Muscle of arm (tissue), 12 donors: Measurements from ENCODE around the gene COL20A1. TPM values are rescaled to one million over a fixed set of nuclear protein-coding genes. Genes with fewer than 3 reads are reported as not detected.
"Not testable (repeated sequence)": the region's sequence is repeated elsewhere in the genome, so short reads cannot be mapped to it uniquely, and the experiment has no call there.

Source experiments
- DNase-seq: peaks from one replicate; pipeline ENCODE4 v3.0.0-alpha.2; 2013
- polyA plus RNA-seq, 12 donors: library from polyadenylated mRNA; unstranded; fragments of 120-200 nt; gene quantifications; one replicate each; pipeline ENCODE4 v1.2.1, GENCODE V29; 2013; ENCODE audit not compliant: insufficient read length in 12 of 12

The COL20A1 gene
- polyA plus RNA-seq, 12 donors: 2.9 to 12.9 (median 4.7) TPM; not detected in 1

DNA sequence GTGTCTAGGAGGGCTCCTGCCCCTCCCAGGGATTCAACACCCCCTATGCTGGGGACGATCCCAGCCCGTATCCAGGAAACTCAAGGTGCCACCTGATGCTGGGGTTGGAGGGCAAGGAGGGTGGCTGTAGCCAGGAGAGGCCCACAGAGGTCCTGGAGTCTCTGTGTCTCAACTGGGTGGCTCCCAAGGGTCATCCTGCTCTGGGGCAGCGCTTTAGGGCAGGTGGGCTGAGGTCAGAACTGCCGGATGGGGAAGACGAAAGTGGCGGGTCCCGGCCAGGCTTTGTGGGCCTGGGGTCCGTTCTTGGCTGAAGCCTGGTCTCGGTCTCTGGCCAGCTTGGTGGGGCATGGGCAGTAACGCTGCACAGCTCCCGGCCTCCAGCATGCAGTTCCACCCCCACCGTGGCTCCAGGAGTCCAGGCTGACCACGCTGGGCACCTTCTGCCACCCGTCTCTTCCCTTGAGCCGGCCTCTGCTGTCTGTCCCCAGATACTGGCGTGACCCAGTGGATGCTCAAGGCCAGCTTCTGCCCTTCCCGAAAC, 2.8 kb upstream of the COL20A1 start:
- no peak for DNase-seq

DNA sequence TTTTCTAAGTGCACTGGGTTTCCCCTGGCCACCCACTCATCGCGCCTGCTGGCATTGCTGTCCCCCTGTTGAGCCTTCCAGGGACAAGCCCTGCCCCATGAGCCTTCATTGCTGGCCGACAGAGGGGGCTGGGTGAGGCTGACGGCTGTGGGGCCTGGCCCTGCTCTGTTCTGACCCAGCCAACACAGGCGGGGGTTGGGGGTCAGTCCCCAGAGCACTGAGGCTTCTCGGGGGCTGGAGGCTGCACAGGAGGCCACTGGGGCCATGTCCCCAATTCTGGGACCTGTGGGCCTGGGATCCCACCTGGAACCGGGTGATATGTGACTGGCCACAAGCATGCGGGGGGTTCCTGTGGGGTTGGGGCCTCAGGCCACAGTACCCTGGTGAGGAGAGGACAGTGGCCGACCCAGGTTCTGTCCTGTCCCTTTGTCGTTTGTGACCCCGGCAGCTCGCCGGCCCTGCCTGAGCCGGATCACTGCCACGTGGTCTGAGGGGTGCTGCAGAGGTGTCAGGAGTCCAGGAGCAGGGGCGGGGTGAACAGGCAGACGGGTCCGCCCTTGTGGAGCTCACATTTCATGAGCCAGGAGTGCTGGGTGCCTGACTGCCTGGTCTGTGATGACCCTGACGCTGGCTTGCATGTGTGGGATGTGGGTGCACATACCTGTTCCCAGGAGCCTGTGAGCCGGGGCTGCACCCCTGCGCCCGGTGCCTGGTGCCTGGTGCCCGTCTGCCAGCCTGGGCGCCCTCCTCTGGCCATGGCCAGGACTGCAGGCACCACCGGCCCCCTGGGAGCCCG, 2.1 kb upstream of the COL20A1 start:
- no peak for DNase-seq

DNA sequence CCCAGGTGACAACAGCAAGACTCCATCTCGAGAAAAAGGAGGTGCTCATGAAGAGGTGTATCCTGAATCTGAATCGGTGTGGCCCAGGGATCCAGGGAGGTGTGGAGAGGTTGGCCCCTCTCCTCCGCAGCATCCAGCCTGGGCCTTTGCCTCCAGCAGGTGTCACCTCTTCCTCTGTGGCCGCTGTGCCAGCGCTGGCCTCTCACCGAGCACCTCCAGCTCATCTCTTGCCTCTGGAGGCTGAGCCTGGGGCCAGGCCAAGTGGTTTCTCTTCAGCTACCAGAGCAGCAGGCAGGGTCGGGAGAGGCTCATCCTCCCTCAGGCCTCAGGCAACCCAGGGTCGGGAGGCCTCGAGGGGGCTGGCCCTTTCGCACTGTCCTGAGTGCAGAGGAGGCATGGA, 1.2 kb upstream of the COL20A1 start:
- DNase-seq: no peak

DNA sequence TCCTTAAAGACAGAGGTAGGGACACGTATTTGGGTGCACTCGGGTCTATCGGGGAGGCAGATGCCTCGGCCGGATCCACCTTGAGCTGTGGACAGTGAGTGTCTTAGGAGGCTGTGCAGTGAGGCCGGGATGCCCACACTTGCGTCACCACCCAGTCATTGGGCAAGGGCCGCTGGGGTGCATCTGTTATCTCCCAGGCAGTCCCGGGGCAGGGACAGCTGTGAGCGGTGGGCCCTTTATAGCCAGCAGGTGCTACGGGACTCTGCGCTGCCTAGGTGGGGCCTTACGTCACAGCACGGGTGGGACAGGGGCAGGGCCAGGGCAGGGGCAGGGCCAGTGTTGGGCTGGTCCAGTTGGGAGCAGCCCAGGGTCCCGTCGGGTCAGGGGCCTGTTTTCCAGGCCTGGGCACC, 689 bp upstream of the COL20A1 start:
- no peak for DNase-seq

DNA sequence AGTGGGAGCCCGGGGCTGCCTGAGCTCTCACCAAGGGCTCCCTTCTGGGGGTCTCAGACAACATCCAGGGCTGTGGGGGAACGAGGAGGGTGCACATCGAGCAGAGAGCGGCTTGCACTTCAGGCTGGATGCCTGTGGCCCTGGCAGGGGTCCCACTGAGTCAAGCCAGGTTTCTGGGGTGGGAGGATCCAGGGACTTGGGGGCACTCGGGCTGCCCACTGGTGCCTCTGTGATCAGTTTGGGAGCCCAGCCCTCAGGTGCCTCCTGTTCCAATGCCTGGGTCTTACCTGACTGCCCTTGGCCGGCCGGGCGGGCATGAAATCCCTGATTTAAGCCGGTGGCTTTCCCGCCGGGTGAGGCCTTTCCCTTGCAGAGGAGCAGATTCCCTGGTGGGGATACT, 470 bp downstream of the COL20A1 start:
- no peak for DNase-seq

DNA sequence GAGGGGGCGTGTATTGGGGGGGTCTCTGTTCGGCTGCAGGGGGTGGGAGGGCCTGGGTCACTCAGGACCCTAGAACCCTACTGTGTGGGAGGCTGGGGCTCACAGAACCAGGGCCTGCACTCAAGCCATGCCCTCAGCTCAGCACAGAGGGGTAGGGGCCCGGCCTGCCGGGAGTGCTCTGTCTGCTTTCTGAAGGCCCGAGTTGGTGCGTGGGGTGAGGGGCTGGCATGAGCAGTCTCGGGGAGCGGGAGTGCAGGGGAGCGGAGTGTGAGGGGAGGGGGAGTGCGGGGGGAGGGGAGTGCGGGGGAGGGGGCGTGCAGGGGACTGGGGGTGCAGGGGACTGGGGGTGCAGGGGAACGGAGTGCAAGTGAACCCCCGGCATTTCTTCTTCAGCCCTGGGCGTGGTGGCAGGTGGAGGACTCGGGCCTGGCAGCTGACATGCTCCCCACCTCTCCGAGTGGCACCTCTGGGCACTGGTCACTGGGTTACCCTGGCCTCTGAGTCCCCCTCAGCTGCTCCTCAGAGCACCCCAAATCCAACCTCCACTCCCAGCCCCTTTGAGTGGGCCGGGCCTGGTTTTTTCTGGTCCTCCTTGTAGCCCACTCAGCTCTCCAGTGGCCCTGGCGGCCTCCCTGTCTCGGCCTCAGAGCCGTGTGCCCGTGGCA, 1.0 kb downstream of the COL20A1 start:
- no peak for DNase-seq

DNA sequence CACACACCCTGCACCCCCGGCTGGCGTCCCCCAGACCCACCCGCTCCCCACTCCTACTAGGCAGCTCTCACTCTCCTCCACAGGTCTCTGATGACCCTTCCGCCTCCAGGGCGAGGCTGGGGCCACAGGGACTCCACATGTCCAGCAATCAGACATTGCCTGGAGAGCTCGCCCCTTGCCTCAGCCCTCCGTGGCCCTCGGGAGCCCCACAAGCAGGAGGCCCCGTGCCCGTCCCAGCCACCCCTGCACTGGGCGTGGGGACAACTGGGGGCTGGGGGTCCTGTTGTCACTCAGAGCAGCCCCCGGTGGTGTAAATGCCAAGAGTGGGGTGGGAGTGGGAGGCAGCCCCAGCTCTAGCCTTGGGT, 1.5 kb downstream of the COL20A1 start:
- no peak for DNase-seq

DNA sequence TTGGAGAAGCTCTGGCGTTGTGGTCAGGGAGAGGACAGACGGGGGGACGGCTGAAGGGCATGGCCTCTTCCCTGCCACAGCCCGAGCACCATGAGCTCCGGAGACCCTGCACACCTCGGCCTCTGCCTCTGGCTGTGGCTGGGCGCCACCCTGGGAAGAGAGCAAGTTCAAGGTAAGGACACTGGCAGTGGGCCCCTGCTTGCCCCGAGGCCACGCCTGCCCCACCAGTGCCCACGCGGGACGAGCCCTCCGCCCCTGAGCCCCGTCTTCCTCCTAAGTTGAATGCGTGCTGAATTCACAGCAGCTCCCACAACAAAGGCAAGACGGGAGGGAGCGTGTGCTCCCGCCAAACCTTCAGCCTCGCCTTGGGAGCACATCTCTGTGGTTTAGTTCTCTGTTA, 2.0 kb downstream of the COL20A1 start:
- no peak for DNase-seq

DNA sequence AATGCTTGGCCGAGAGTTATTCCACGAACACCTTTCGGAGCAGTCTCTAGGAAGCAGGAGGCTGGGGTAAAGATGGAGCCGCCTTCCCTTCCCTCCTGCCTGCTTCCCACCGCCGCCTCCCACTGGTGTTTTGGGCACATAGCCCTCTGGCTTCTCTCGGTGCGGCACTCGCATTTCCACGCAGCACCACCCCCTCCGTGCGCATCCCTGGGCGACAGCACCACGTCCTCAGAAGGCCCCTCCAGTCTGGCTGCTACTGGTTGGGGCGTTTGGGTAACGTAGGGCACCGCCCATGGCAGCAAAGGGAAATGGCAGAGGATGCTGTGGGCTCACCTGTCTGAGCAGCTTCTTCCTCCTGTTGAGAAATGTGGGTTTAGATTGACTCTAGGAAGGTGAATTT, 2.4 kb downstream of the COL20A1 start:
- no peak for DNase-seq

DNA sequence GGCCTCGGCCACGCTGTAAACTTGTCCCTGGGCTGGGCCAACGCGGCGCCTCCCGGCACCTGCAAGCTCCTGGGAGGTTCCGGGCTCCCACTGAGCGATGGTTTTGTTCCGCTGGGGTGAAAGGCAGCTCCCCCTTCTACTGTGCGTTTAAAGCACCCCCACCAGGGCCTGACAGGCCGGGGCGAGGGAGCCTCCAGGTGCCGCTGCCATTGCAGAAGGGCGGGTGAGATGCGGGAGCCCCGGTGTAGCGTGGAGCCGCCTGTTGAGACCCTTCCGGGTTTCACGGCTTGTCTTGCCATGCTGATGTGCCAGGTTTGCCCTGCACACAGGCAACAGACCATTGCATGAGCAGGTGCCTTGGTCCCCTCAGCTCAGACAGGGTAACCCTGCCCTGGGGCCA, 2.9 kb downstream of the COL20A1 start:
- DNase-seq: no peak

DNA sequence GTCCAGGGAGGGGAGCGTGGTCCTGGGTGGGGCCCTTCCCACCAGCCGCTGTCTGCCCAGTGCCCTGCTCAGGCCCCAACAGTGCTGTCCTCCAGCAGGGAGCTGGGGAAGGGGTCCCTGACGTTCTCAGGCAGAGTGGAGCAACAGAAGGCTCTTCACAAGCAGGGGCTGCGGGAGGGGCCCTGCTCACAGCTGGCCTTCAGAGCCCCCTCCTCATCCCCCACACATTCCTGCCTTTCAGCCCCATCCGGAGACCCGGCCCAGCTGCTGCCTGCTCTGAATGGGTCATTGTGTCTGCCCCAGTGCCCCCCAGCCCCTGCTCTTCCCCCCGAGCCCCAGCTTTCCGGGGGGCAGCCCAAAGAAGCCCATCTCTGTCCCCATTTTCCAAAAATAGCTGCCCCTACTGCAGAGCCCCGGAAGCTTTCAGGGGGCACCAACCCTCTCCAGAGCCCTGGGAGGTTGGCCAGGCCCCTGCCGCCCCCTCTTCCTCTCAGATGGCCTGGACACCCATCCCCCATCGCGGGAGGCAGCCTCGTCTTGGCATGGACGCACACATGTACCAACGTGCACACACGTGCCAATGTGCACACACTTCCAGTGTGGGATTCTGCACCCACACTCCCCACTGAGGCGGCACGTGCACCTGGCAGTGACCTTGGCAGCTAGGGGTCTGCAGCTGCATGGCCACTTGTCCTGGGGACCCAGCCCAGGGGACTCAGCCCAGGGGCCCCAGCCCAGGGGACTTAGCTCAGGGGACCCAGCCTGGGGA, 3.7 kb downstream of the COL20A1 start:
- DNase-seq: no peak

DNA sequence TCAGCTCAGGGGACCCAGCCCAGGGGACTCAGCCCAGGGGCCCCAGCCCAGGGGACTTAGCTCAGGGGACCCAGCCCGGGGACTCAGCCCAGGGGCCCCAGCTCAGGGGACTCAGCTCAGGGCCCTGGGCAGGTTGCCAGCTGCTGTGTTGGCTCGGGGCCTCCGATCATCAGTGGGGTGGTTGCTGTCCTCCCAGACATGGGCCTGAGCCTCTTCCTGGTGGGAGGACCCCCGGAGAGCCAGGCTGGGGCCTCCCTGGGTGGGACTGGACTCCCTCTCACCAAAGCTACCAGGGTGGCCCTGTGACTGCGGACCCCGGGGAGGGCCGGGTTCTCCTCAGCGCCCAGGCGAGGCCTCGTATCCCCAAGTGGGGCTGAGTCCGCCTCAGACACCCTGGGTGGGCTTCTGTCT, 4.4 kb downstream of the COL20A1 start:
- no peak for DNase-seq

DNA sequence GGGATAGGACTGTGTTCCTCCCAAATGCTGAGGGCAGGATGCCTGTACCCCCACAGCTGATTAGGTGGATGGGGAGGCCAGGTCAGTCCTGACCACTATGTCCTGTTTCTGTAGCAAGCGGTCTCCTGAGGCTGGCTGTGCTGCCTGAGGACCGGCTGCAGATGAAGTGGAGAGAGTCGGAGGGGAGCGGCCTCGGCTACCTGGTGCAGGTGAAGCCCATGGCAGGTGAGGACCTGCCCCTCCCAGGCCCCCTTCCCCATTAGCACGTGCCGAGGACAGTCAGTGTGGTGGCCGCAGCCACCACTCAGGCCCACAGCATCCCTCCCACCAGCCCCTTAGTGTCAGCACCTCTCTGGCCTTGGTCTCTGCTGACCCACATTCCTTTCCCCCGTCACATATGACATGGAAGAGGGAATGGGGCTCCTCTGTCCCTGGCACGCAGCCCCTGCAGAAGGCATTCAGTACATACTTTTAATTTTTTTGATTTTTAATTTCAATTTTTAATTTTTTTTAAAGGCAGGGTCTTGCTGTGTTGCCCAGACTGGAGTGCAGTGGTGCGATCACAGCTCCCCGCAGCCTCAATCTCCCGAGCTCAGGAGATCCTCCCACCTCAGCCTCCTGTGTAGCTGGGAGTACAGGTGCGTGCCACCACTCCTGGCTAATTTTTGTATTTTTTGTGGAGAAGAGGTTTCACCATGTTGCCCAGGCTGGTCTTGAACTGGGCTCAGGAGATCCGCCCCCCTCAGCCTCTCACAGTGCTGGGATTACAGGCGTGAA, 5.0 kb downstream of the COL20A1 start:
- no peak for DNase-seq

DNA sequence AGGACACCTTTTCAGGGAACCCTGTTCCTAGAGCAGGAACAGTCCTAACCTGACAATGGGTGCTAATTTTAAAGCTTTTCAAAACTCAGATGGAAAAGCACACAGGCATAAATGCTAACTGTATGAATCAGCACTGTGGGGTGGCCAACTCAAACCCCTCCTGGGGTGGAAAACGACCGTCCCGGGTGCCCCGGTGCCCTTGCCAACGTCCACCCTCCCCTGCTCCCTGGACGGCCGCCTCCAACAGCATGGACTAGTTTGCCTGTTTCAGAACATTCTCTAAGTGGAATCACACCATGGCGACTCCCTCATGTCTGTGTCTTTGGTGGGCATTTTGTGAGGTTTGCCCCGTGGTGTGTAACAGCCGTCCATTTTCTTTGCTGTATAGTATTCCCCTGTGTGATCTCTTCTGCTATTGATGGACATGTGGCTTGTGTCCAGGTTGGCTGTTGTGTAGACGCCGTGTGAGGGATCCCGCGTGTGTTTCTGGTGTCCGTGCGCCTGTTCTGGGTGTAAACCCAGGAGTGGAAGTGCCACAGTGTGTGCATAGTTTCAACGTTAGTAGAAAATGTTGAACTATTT, 5.8 kb downstream of the COL20A1 start:
- no peak for DNase-seq

DNA sequence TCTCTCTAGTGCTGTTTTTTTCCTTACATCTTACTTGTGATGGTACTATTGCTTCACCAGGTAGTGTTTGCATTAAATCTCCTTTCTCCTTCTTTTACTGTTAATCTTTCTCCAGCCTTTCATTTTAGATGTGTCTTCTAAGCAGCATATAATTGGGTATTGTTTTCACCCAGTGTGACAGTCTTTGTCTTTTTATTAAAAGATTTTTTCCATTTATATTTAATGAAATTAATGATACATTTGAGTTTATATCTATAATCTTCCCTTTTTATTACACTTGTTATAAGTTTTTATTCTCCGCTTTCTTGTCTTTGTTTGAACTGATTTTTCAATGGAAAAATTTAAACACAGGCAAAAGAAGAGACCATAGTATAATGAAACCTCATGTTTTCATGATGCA, 8.7 kb downstream of the COL20A1 start:
- DNase-seq: no peak

DNA sequence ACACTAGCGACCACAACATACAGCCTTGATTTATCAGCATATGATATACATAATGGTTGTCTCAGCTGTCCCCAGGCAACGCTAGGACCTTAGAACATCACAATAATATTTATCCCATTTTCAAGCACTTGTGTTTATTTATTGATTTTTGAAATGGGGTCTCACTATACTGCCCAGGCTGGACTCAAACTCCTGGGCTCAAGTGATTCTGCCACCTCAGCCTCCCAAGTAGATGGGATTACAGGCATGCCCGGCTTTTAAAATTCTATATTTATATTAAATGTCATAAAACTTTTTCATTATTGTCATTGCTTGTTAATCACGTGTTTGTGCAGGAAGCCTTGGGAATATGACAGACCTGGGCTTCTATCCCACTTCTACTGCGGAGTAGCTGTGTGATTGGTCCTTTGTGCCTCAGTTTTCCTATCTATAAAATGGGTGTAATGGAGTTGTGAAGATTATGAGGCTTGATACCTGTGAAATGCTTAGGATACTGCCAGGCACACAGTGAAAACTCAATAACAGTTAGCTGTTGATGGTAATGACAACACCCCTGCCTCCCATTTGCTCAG, 10.2 kb downstream of the COL20A1 start:
- no peak for DNase-seq

DNA sequence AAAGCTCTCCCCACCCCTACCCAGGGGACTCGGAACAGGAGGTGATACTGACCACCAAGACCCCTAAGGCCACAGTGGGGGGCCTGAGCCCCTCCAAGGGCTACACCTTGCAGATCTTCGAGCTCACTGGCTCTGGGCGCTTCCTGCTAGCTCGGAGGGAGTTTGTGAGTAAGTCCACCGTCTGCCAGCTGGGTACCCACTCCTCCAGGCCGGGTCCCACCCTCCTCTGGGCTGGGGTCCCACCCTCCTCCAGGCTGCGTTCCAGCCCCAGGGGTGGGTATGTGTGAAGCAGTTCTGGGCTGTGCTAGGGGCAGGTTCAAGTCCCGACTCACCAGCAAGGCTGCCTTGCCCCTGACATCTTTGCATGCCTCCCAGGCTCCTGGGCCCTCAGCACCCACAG, 12.4 kb downstream of the COL20A1 start:
- no peak for DNase-seq

DNA sequence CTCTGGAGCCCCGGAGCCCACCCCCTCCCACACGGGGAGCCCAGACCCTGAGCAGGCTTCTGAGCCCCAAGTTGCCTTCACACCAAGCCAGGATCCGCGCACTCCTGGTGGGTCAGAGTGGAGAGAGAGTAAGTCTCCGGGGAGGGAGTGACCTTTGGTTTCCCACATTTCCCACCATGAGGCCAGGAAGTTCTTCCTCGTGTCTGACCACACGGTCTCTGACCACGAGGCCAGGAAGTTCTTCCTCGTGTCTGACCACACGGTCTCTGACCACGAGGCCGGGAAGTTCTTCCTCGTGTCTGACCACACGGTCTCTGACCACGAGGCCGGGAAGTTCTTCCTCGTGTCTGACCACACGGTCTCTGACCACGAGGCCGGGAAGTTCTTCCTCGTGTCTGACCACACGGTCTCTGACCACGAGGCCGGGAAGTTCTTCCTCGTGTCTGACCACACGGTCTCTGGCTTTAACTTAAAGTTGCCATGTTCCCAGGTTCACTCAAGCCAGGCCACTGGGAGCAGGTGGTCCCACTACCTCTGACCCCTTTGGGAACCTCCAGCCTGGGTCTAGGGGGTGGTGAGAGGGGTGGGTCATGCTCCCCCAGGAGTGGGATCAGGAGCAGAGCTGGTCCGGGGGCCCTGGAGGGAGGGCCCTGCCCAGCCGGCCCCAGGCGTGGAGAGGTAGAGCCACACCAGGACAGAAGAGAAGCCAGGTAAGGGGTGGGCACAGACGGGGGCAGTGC, 13.1 kb downstream of the COL20A1 start:
- not testable (repeated sequence) for DNase-seq

DNA sequence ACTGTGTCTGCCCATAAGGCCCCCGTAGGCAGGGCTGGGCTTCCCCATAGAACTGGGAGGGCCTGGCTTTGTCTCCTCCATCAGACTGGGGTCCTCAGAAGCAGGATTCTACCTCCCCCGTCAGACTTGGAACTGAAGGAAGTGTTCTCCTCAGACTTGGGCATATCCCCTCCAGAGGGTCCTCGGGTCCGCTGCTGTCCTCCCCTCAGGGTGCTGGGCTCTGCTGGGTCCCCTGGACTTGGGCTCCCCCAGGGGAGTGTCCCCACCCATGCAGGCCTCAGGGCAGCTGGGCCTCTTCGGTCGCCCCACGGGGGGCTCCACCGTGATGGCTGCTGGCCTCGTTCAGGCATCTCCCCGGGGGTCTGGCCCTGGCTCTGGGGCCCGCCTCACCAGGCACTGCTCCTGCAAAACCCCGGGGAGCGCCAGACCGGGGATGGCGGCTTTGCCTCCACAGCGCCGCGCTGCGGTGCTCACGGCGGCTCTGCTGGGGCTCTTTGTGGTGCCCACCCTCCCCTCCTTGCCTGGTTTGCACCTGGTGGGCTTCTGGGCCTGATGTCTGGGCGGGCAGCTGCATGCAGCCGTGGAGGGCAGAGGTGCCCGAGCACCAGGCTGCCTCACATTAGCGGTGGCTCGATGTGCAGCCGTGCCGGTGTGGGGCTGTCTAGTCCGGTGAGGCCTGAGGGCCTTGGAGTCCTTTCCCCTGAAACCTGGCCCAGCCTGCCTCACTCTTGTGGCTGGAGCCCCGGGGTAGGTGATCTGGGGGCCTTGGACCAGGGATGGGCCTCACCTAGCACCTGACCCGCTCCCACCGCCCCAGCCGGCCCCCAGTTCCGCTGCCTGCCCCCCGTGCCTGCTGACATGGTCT, 13.9 kb downstream of the COL20A1 start:
- no peak for DNase-seq
